HG02623 (cell line): Measurements from ENCODE around the gene NAB1.
A peak's percentile ranks its signal among the peaks of the same experiment; 100 is the strongest.

ENCODE experiments used
- ATAC-seq: cut with Tn5 transposase; IDR thresholded peaks from one replicate; pipeline ENCODE4 v1.9.1; 2021; ENCODE audit warnings: moderate library complexity; ENCODE audit not compliant: unreplicated experiment

Gene NAB1

GRCh38 chr2:190668892-190669291 is 20.0 kb downstream of the NAB1 start:
- ATAC-seq, result no peak

GRCh38 chr2:190670182-190670946 is 21.5 kb downstream of the NAB1 start:
- peak; percentile 47 for ATAC-seq

DNA sequence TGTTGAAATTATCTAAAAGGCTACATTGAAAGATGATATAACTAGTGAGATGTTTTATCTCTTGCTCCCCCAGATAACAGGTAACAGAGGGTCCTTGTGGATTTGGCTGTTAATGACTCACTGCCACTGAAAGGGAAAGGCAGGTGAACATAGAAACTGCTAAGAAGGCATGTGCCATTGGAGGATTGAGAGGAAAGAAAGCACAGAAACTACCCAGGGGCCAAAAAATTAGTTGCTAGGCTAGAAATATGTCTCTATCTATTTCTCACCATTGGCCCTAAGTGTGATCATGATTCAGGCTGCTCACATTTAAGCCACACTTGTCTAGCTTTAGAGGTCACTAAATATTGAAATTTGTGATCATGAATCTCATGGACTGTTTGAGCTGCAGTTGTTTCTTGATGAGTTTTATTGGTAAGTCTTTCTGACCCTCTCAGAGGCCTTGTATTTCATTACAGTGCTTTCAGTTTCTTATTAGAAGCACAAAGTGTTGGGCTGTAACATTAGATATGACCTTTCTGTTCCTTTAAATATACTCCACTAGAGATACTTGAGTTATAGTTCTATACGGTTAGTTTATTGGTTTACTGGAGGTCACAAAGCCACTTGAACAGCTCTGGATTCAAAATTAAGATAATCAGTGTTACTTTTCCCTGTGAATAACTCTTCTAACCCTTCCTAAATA is 26.2 kb downstream of the NAB1 start:
- ATAC-seq, result peak; percentile 30

- ATAC-seq, result no peak
Measured at GRCh38 chr2:190677255-190677654, 28.4 kb downstream of the NAB1 start.

GRCh38 chr2:190678444-190679162 is 29.7 kb downstream of the NAB1 start:
- peak; percentile 63 for ATAC-seq

GRCh38 chr2:190679391-190679790 is 30.5 kb downstream of the NAB1 start:
- ATAC-seq, result no peak

GRCh38 chr2:190679813-190680591 is 31.1 kb downstream of the NAB1 start:
- ATAC-seq, result peak; percentile 35

GRCh38 chr2:190682168-190682567 is 33.3 kb downstream of the NAB1 start:
- no peak for ATAC-seq

DNA sequence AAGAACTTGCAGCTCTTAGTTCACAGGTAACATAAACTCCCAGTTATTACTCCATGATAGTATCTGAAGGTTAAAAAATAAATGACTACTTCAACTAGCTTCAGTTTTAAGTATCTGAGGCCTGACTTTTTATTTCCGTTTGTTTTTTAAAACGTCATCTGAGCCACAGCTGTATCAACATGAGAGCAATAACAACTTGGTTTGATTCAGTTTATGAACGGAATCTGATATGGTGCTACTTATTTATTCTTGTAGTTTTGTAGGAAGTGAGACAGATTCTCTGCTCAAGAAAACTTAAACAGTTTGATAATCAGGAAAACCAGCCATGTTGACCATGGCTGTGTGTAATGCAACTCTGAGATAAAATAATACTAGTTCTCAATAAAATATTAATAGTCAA is 34.9 kb downstream of the NAB1 start:
- no peak for ATAC-seq

- no peak for ATAC-seq
Measured at GRCh38 chr2:190684931-190685330, 36.0 kb downstream of the NAB1 start.

DNA sequence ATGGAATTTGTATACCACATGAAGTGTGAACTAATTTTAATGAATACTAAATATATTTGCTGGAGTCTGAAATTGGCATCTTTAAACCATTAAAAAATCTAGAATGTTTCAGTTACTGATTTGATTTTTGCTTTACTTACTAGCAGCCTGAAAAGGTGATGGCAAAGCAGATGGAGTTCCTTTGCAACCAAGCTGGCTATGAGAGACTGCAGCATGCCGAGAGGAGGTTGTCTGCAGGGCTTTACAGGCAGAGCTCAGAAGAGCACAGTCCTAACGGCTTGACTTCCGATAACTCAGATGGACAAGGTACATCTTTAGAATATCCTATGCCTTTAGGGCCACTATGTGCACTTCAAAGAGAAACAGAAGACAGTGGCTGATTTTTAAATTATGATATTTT is 36.5 kb downstream of the NAB1 start:
- no peak for ATAC-seq

GRCh38 chr2:190693533-190694232 is 44.8 kb downstream of the NAB1 start:
- ATAC-seq, result peak; percentile 72

GRCh38 chr2:190694479-190694878 is 45.6 kb downstream of the NAB1 start:
- ATAC-seq, result no peak

- peak; percentile 38 for ATAC-seq
Measured at GRCh38 chr2:190695739-190696138, 46.9 kb downstream of the NAB1 start.

DNA sequence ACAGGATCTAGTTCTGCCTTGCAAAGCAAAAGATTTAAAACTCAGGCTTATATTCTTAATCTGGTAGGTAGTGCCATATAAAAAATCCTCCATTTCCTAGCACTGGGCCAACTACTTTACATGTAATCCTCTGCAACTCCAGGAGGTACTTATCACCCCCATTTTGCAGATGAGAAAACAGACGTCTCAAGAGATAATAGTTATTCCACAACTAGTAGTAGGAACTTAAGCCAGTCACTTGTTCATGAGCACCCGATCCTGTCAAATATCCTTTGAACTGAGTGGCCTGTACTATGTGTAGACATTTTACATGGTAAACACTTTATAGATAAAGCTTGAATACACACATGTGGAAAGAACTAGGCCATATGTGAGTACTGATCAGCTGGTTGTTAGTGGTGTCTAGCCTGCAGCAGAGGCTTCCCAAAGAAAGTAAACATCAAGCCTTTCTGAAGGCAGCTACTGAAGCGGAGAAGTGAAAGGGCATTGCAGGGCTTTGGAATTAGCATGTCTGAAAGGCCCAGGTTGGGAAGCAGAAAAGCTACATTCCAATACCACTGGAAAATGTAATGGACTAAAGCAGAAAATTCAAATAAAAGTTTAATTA is 48.0 kb downstream of the NAB1 start:
- no peak for ATAC-seq

GRCh38 chr2:190697421-190697820 is 48.5 kb downstream of the NAB1 start:
- ATAC-seq, result no peak

DNA sequence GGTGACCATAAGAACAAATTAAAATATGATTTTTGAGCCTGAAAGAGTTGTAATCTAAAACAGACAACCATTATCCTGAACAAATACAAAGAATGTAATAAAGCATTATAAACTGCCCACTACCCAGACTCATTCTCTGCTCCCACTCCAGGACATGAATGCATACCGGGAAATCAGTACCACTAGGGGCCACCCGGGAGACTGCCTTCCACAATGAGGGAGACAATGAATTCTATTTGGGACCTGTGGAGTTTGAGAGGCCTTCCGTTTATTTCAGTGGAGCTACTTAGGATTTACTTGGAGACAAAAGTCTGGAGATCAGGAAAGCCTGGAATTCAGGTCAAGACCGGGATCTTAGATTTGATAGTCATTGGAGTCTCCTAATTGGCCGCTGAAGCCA is 50.0 kb downstream of the NAB1 start:
- ATAC-seq, result no peak

DNA sequence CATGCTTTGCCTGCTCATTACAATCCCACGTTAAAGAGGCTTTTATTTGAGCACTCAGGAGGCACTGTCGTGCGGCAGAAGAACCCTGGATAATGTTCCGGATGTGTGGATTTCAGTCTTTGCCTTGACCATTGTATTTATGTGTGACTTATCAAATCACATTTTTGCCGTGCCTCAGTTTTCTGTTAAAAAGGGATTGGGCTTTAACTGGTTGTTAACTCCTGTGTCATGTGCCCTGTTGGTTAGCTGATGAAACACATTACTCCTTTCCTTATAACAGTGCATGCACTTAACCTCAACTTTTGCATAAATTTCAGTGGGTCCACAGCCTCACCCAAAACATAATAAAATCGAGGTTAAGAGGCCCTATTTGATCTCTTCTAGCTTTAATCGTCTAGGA is 52.7 kb downstream of the NAB1 start:
- ATAC-seq, result peak; percentile 60

- ATAC-seq, result no peak
Measured at GRCh38 chr2:190705280-190705679, 56.4 kb downstream of the NAB1 start.

DNA sequence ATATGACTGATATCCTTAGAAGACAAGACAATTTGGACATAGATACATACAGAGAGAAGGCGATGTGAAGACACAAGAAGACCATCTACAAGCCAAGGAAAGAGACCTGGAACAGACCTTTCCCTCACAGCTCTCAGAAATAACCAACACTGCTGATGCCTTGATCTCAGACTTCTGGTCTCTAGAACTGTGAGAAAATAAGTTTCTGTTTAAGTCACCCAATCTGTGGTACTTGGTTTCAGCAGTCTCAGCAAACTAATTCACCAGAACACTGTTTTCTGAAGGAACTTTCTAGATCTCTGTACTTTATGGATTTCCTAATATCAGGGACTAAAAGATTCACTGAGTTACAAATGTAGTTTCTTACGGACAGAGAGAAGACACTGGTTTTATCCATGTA is 58.8 kb downstream of the NAB1 start:
- ATAC-seq, result no peak
